ENCODE data around the gene SPOPL. TPM values are rescaled to one million over a fixed set of nuclear protein-coding genes. Genes with fewer than 3 reads are reported as not detected.
"Not testable (repeated sequence)": the region's sequence is repeated elsewhere in the genome, so short reads cannot be mapped to it uniquely, and the experiment has no call there.

Gene SPOPL
- total RNA-seq, 3 donors from 2014 or later (not counting 1 experiment from before 2014, with no cell fraction given): 32.2 to 35.9 (median 33.8) TPM

DNA sequence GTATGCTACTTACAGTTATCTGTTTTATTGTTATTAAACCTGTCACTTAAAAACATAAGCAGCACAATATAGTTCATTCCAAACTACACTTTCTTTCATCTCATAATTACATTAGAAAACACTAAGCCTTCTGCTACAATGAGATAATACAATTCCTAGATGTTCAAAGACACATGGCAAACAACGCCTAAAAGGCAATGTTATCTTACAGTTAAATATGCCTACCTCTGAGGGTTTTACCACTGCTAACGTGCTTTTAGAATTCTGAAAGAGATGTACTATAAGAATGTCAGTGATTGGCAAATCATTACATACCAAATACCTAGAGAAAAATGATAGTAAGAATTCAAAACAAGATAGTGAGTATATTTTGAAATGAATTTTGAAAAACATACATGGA lies 46.8 kb upstream of the SPOPL start:
- no peak overlapping the region for H3K27ac ChIP-seq (ENCODE audit: low read length)
- intact Hi-C loops (cut with micrococcal nuclease): no loop called here
- 100% methylated on average over 1 of the region's 2 CpGs for WGBS (ENCODE audit: insufficient coverage)
- H3K9me3 ChIP-seq (ENCODE audit: control insufficient read depth, insufficient read depth, low read length): no peaks in the 10 kb centered on the region
- DNase-seq: no peak
- no peaks in the 10 kb centered on the region for H3K4me1 Mint-ChIP-seq
- no peak overlapping the region for H3K4me3 ChIP-seq (ENCODE audit: low read length)
- no peaks in the 10 kb centered on the region for H3K27me3 ChIP-seq (ENCODE audit: control insufficient read depth, insufficient read depth, low read length)
- no peaks in the 10 kb centered on the region for H3K36me3 ChIP-seq (ENCODE audit: control insufficient read depth, insufficient read depth, low read length)
- peaks cover 5 to 9% of the 10 kb centered on the region in 2 donors for H3K9me3 Mint-ChIP-seq
- TF ChIP-seq, protein P1, sequence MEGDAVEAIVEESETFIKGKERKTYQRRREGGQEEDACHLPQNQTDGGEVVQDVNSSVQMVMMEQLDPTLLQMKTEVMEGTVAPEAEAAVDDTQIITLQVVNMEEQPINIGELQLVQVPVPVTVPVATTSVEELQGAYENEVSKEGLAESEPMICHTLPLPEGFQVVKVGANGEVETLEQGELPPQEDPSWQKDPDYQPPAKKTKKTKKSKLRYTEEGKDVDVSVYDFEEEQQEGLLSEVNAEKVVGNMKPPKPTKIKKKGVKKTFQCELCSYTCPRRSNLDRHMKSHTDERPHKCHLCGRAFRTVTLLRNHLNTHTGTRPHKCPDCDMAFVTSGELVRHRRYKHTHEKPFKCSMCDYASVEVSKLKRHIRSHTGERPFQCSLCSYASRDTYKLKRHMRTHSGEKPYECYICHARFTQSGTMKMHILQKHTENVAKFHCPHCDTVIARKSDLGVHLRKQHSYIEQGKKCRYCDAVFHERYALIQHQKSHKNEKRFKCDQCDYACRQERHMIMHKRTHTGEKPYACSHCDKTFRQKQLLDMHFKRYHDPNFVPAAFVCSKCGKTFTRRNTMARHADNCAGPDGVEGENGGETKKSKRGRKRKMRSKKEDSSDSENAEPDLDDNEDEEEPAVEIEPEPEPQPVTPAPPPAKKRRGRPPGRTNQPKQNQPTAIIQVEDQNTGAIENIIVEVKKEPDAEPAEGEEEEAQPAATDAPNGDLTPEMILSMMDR (IDR thresholded peaks at IDR 0.05): no peak
- peaks cover 0 to 3% of the 10 kb centered on the region in 2 donors for H3K27me3 Mint-ChIP-seq (ENCODE audit: low read depth in 2 of 2)
- no peak for ATAC-seq
- H3K4me3 Mint-ChIP-seq: no peak overlapping the region
- no peaks in the 10 kb centered on the region for H3K36me3 Mint-ChIP-seq
- no peak overlapping the region for H3K27ac Mint-ChIP-seq
- H3K4me1 ChIP-seq (ENCODE audit: control insufficient read depth, insufficient read depth, low read length): no peaks in the 10 kb centered on the region

DNA sequence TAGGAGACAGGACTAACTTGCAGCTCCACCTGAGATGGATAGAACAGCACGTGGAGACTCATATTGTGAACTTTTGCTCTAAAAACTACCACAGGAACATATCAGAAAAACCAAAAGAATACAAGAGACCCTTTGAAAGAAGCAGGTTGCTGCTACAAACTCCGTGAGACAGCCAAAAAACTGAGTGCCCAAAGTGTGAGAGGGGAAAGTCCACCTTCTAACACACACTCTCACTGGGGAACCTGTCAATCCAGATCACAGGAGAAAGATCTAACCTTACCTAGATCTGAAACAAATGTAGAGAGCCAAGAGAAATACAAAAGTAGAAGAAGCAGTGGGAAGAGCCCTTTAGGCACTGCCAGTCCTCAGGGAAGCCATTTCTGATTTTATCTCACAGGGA lies 46.3 kb upstream of the SPOPL start:
- WGBS (ENCODE audit: insufficient coverage): 87% methylated on average over 1 of the region's 2 CpGs
- Histone ChIP-seq H3K4me1 (ENCODE audit: control insufficient read depth, insufficient read depth, low read length) (no peaks in the 10 kb centered on the region), H3K27me3 (ENCODE audit: control insufficient read depth, insufficient read depth, low read length) (no peaks in the 10 kb centered on the region), H3K4me3 (ENCODE audit: low read length) (no peak overlapping the region), H3K27ac (ENCODE audit: low read length) (no peak overlapping the region), H3K9me3 (ENCODE audit: control insufficient read depth, insufficient read depth, low read length) (no peaks in the 10 kb centered on the region), H3K36me3 (ENCODE audit: control insufficient read depth, insufficient read depth, low read length) (no peaks in the 10 kb centered on the region)
- no peak for DNase-seq
- ATAC-seq: no peak
- intact Hi-C loops (cut with micrococcal nuclease): no loop called here
- no peaks in the 10 kb centered on the region for H3K4me1 Mint-ChIP-seq
- H3K27me3 Mint-ChIP-seq (ENCODE audit: low read depth in 2 of 2): peaks cover 0 to 3% of the 10 kb centered on the region in 2 donors
- TF ChIP-seq, protein P1 (IDR thresholded peaks at IDR 0.05): no peak
- no peak overlapping the region for H3K4me3 Mint-ChIP-seq
- no peaks in the 10 kb centered on the region for H3K36me3 Mint-ChIP-seq
- H3K27ac Mint-ChIP-seq: no peak overlapping the region
- peaks cover 5 to 9% of the 10 kb centered on the region in 2 donors for H3K9me3 Mint-ChIP-seq

DNA sequence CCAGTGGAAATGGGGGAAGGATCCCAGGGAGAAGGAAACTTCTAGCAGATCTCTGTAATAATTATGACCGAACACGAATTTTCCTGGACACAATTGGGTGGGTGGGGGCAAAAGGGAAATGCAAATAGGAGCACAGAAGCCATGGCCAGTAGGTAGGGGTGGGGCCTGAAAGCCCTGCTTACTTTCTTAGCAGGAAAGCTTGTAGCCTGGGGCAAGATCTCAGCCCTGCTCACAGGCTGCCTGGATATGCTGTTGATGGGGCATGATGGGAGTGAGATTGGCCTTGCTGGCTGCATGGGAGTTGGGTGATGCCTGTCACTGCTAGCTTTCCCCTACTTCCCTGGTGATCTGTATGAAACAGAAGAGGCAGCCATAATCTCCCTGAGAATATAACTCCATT lies 45.9 kb upstream of the SPOPL start:
- intact Hi-C loops (cut with micrococcal nuclease): no loop called here
- Histone ChIP-seq H3K9me3 (ENCODE audit: control insufficient read depth, insufficient read depth, low read length) (no peaks in the 10 kb centered on the region), H3K4me3 (ENCODE audit: low read length) (no peak overlapping the region), H3K27me3 (ENCODE audit: control insufficient read depth, insufficient read depth, low read length) (no peaks in the 10 kb centered on the region), H3K4me1 (ENCODE audit: control insufficient read depth, insufficient read depth, low read length) (no peaks in the 10 kb centered on the region), H3K27ac (ENCODE audit: low read length) (no peak overlapping the region), H3K36me3 (ENCODE audit: control insufficient read depth, insufficient read depth, low read length) (no peaks in the 10 kb centered on the region)
- H3K36me3 Mint-ChIP-seq: no peaks in the 10 kb centered on the region
- H3K9me3 Mint-ChIP-seq: peaks cover 5 to 9% of the 10 kb centered on the region in 2 donors
- H3K27ac Mint-ChIP-seq: no peak overlapping the region
- 87% methylated on average over 2 of the region's 2 CpGs for WGBS (ENCODE audit: insufficient coverage)
- ATAC-seq (no peak), DNase-seq (no peak)
- no peaks in the 10 kb centered on the region for H3K27me3 Mint-ChIP-seq (ENCODE audit: low read depth in 2 of 2)
- H3K4me1 Mint-ChIP-seq: no peaks in the 10 kb centered on the region
- H3K4me3 Mint-ChIP-seq: no peak overlapping the region
- TF ChIP-seq, protein P1 (IDR thresholded peaks at IDR 0.05): no peak

DNA sequence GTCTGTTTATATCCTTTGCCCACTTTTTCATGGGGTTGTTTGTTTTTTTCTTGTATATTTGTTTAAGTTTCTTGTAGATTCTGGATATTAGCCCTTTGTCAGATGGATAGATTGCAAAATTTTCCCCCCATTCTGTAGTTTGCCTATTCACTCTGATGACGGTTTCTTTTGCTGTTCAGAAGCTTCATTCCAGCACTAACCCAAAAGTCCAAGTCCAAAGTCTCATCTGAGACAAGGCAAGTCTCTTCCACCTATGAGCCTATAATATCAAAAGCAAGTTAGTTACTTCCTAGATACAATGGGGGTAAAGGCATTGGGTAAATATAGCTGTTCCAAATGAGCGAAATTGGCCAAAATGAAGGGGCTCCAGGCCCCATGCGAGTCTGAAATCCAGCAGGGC lies 38.9 kb upstream of the SPOPL start:
- H3K4me3 ChIP-seq (ENCODE audit: low read length): not testable (repeated sequence)

More for the DNA sequence above, 38.9 kb upstream of the SPOPL start:
- H3K9me3 ChIP-seq (ENCODE audit: control insufficient read depth, insufficient read depth, low read length); ATAC-seq; H3K4me3 Mint-ChIP-seq; H3K27me3 Mint-ChIP-seq (ENCODE audit: low read depth in 2 of 2); H3K4me1 ChIP-seq (ENCODE audit: control insufficient read depth, insufficient read depth, low read length); H3K4me1 Mint-ChIP-seq; H3K27me3 ChIP-seq (ENCODE audit: control insufficient read depth, insufficient read depth, low read length); H3K36me3 ChIP-seq (ENCODE audit: control insufficient read depth, insufficient read depth, low read length); H3K9me3 Mint-ChIP-seq; intact Hi-C loops (cut with micrococcal nuclease); H3K27ac Mint-ChIP-seq; H3K27ac ChIP-seq (ENCODE audit: low read length); DNase-seq: not testable (repeated sequence)
- WGBS (ENCODE audit: insufficient coverage): 100% methylated on average over 3 of the region's 3 CpGs
- H3K36me3 Mint-ChIP-seq: peaks cover 12% of the 10 kb centered on the region
